SK-N-SH (cell line): Measurements from ENCODE around the gene COL23A1. TPM values are rescaled to one million over a fixed set of nuclear protein-coding genes. Genes with fewer than 3 reads are reported as not detected.

ENCODE experiments used
- CTCF ChIA-PET: fragments of 300-600, 350-600 bp; formaldehyde crosslinking; extraction: SDS; loops from one replicate; lab custom pipeline; 2021; lab: Yijun Ruan, JAX
- POLR2A ChIA-PET: fragments of 350-600 bp; sonication (Branson Sonifier 250); formaldehyde crosslinking; extraction: SDS; loops from one replicate; lab custom pipeline; 2020; ENCODE audit warnings: antibody characterized with exemption, inconsistent platforms; lab: Yijun Ruan, JAX
- DNase-seq: peaks from one replicate; pipeline ENCODE4 v3.0.0; 2012
- H2AFZ ChIP-seq: fragments of 200-600 bp; sonication (generic); 2 replicates; pipeline ENCODE4 v1.8.1; 2016; ENCODE audit warnings: antibody characterized with exemption, mild to moderate bottlenecking, low read depth
- H3F3A ChIP-seq: fragments of 200-600 bp; sonication (generic); replicated peaks from 2 replicates; pipeline ENCODE3; 2016; ENCODE audit warnings: antibody characterized with exemption, mild to moderate bottlenecking; ENCODE audit not compliant: insufficient read depth
- H3K27ac ChIP-seq, 2 experiments: fragments of 200-500 bp in 1 of 2; fragments of 200-600 bp in 1 of 2; sonication (Bioruptor generic) in 1 of 2; sonication (generic), shearing (Covaris generic) in 1 of 2; 2 replicates each; pipeline versions ENCODE4 v1.5.1 to v1.6.1; 2014 to 2016; ENCODE audit warnings: low read depth in 2 of 2, inconsistent platforms in 1 of 2, low read length in 1 of 2, mild to moderate bottlenecking in 1 of 2, mixed read lengths in 1 of 2
- H3K27me3 ChIP-seq: fragments of 200-600 bp; sonication (generic), shearing (Covaris generic); 2 replicates; pipeline ENCODE4 v1.6.1; 2016; ENCODE audit warnings: mixed run types; ENCODE audit not compliant: insufficient read depth
- H3K36me3 ChIP-seq, 2 experiments: fragments of 200-500 bp in 1 of 2; fragments of 200-600 bp in 1 of 2; sonication (Bioruptor generic) in 1 of 2; sonication (generic) in 1 of 2; replicated peaks in 1 of 2; 2 replicates each; pipeline versions ENCODE3 to v1.5.1; 2014 to 2016; ENCODE audit warnings: low read length in 1 of 2, mild to moderate bottlenecking in 1 of 2; ENCODE audit not compliant: insufficient read depth in 2 of 2, control insufficient read depth in 1 of 2
- H3K4me1 ChIP-seq, 2 experiments: fragments of 200-500 bp in 1 of 2; fragments of 200-600 bp in 1 of 2; sonication (Bioruptor generic) in 1 of 2; sonication (generic), shearing (Covaris generic) in 1 of 2; 2 replicates each; pipeline versions ENCODE4 v1.5.1 to v1.6.1; 2014 to 2016; ENCODE audit warnings: low read depth in 1 of 2, low read length in 1 of 2, mixed run types in 1 of 2; ENCODE audit not compliant: insufficient read depth in 2 of 2, control insufficient read depth in 1 of 2
- H3K4me2 ChIP-seq: fragments of 200-600 bp; sonication (generic), shearing (Covaris generic); 2 replicates; pipeline ENCODE4 v1.6.1; 2017; ENCODE audit warnings: mixed run types
- H3K4me3 ChIP-seq, 2 experiments: fragments of 200-500 bp in 1 of 2; fragments of 200-600 bp in 1 of 2; sonication (Bioruptor generic) in 1 of 2; sonication (generic), shearing (Covaris generic) in 1 of 2; 2 replicates each; pipeline versions ENCODE4 v1.5.1 to v1.8.1; 2014 to 2016; ENCODE audit warnings: low read depth in 2 of 2, inconsistent platforms in 1 of 2, low read length in 1 of 2, mild to moderate bottlenecking in 1 of 2, mixed read lengths in 1 of 2, moderate library complexity in 1 of 2
- H3K79me2 ChIP-seq: fragments of 200-600 bp; sonication (generic); 2 replicates; pipeline ENCODE4 v1.8.1; 2017; ENCODE audit warnings: mild to moderate bottlenecking; ENCODE audit not compliant: insufficient read depth
- H3K9ac ChIP-seq: fragments of 200-600 bp; sonication (generic); 2 replicates; pipeline ENCODE4 v1.6.1; 2017; ENCODE audit warnings: mixed run types
- H3K9me2 ChIP-seq: fragments of 200-600 bp; sonication (generic); 2 replicates; pipeline ENCODE4 v1.6.1; 2017; ENCODE audit warnings: mixed run types
- H3K9me3 ChIP-seq: fragments of 200-600 bp; sonication (generic); 2 replicates; pipeline ENCODE4 v1.6.1; 2017; ENCODE audit warnings: mixed run types, mild to moderate bottlenecking, moderate library complexity
- H4K20me1 ChIP-seq: fragments of 200-600 bp; sonication (generic); 2 replicates; pipeline ENCODE4 v1.6.1; 2017; ENCODE audit warnings: mild to moderate bottlenecking, mixed run types; ENCODE audit not compliant: insufficient read depth
- EZH2phosphoT487 ChIP-seq: fragments of 200-600 bp; sonication (generic); IDR thresholded peaks from 2 replicates; pipeline ENCODE4 v1.6.1; 2017; ENCODE audit warnings: low read depth, mixed run types, mild to moderate bottlenecking, antibody characterized with exemption, moderate library complexity, borderline replicate concordance
- FOSL2 ChIP-seq: IDR thresholded peaks from 2 replicates; pipeline ENCODE4 v1.4.0; 2012; ENCODE audit warnings: low read depth, mild to moderate bottlenecking, moderate library complexity, borderline replicate concordance
- FOXM1 ChIP-seq: IDR thresholded peaks from 2 replicates; pipeline ENCODE4 v1.4.0; 2012; ENCODE audit warnings: low read depth, mild to moderate bottlenecking
- GABPA ChIP-seq: IDR thresholded peaks from 2 replicates; pipeline ENCODE4 v1.4.0; 2012; ENCODE audit warnings: low read depth, mild to moderate bottlenecking
- JUND ChIP-seq: IDR thresholded peaks from 2 replicates; pipeline ENCODE4 v1.4.0; 2012
- MXI1 ChIP-seq: IDR thresholded peaks from 2 replicates; pipeline ENCODE4 v1.6.1; 2012; ENCODE audit warnings: mild to moderate bottlenecking, low read depth, low read length, improper control_type of control experiment
- NFIC ChIP-seq: IDR thresholded peaks from 2 replicates; pipeline ENCODE4 v1.4.0; 2012; ENCODE audit warnings: borderline replicate concordance
- NRF1 ChIP-seq: IDR thresholded peaks from 2 replicates; pipeline ENCODE4 v1.6.1; 2012; ENCODE audit warnings: low read depth, mild to moderate bottlenecking, low read length
- POLR2AphosphoS5 ChIP-seq: IDR thresholded peaks from 2 replicates; pipeline ENCODE4 v1.6.1; 2012; ENCODE audit warnings: low read depth, low read length
- RFX5 ChIP-seq: IDR thresholded peaks from 2 replicates; pipeline ENCODE4 v1.6.1; 2012; ENCODE audit warnings: mild to moderate bottlenecking, improper control_type of control experiment, low read length
- RXRA ChIP-seq: IDR thresholded peaks from 2 replicates; pipeline ENCODE4 v1.4.0; 2012; ENCODE audit warnings: low read depth, mild to moderate bottlenecking, borderline replicate concordance
- SIN3A ChIP-seq: IDR thresholded peaks from 2 replicates; pipeline ENCODE4 v1.6.1; 2012; ENCODE audit warnings: low read depth, mild to moderate bottlenecking, low read length, moderate library complexity, borderline replicate concordance
- SMC3 ChIP-seq: IDR thresholded peaks from 2 replicates; pipeline ENCODE4 v1.6.1; 2012; ENCODE audit warnings: low read depth, low read length, improper control_type of control experiment
- TAF1 ChIP-seq: IDR thresholded peaks from 2 replicates; pipeline ENCODE4 v1.6.1; 2012; ENCODE audit warnings: low read depth, mild to moderate bottlenecking, low read length, moderate library complexity, borderline replicate concordance
- TCF12 ChIP-seq: IDR thresholded peaks from 2 replicates; pipeline ENCODE4 v1.4.0; 2012
- TEAD4 ChIP-seq: IDR thresholded peaks from 2 replicates; pipeline ENCODE4 v1.4.0; 2012; ENCODE audit warnings: mild to moderate bottlenecking, borderline replicate concordance; ENCODE audit not compliant: insufficient read depth
- WGBS: methylation state at CpG from one replicate; pipeline ENCODE4 v1.1.6; 2017; ENCODE audit warnings: low lambda C conversion rate; 5-methylcytosine and 5-hydroxymethylcytosine counted together
- polyA plus RNA-seq, 3 experiments: library from polyadenylated mRNA; depleted of rRNA; stranded (reverse); fragments of >200 nt; gene quantifications; 2 replicates each; pipeline ENCODE4 v1.2.3, GENCODE V29; 2012
- TF ChIP-seq, protein P1 (sequence below): fragments of 150-350 bp; IDR thresholded peaks from 2 replicates; pipeline ENCODE4 v1.6.1; 2017; ENCODE audit warnings: antibody characterized with exemption, low read length, low read depth, borderline replicate concordance
- TF ChIP-seq, protein P2 (sequence below): IDR thresholded peaks from 2 replicates; pipeline ENCODE4 v1.4.0; 2012; ENCODE audit warnings: low read depth, borderline replicate concordance
- TF ChIP-seq, protein P3 (sequence below): IDR thresholded peaks from 2 replicates; pipeline ENCODE4 v1.4.0; 2012; ENCODE audit warnings: low read depth, borderline replicate concordance
- TF ChIP-seq, protein P4 (sequence below): fragments of 150-350 bp; IDR thresholded peaks from 2 replicates; pipeline ENCODE4 v1.6.1; 2016; ENCODE audit warnings: mild to moderate bottlenecking, low read depth, low read length

The COL23A1 gene
- polyA plus RNA-seq, 1 of the 3 experiments (the other 2 are of a cell fraction): 0.10 TPM

DNA sequence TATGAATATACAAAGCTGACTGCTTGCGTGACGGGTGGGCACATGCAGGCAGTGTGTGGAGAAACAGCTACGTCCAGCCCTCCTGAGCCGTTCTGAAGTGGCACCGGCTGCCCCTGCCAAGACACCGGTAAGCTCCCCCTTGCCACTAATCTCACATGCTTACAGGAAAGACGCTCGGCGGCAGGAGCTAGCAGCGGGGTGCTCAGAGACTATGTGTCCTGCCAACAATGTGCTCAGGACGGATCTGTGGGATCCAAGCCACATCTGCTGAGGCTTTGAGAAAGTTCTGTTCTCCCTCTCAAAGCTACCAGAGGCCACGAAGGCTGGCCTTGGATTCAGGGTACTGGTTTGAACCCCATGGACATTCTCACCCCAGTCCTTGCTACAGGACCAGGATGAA, 200.4 kb downstream of the COL23A1 start:
- H3K4me3 ChIP-seq: no peak overlapping the region; a peak in 1 of 4 replicates
- H3K9me2 ChIP-seq: no peaks in the 10 kb centered on the region
- peak overlapping the region in 1 of 2 experiments; percentile 96; a peak in 2 of 4 replicates for H3K27ac ChIP-seq
- peaks cover 0 to 72% of the 10 kb centered on the region in 2 experiments; a peak in 1 of 4 replicates for H3K4me1 ChIP-seq
- H3K79me2 ChIP-seq: no peaks in the 10 kb centered on the region
- no peak overlapping the region for H3K4me2 ChIP-seq
- H3F3A ChIP-seq: no peaks in the 10 kb centered on the region
- POLR2A ChIA-PET: interaction anchor here (0.7 to 1.6 kb wide), 5 partner anchors 9 to 45 kb away, joined by 3 to 8 read pairs (median 3); no protein-coding TSS in a partner anchor
- no peaks in the 10 kb centered on the region for H3K36me3 ChIP-seq
- TF ChIP-seq MXI1 (no peak), SIN3A (no peak), TAF1 (no peak), RXRA (no peak), NFIC (no peak)
- TF ChIP-seq, protein P1, sequence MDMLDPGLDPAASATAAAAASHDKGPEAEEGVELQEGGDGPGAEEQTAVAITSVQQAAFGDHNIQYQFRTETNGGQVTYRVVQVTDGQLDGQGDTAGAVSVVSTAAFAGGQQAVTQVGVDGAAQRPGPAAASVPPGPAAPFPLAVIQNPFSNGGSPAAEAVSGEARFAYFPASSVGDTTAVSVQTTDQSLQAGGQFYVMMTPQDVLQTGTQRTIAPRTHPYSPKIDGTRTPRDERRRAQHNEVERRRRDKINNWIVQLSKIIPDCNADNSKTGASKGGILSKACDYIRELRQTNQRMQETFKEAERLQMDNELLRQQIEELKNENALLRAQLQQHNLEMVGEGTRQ: no peak
- TF ChIP-seq, protein P2, sequence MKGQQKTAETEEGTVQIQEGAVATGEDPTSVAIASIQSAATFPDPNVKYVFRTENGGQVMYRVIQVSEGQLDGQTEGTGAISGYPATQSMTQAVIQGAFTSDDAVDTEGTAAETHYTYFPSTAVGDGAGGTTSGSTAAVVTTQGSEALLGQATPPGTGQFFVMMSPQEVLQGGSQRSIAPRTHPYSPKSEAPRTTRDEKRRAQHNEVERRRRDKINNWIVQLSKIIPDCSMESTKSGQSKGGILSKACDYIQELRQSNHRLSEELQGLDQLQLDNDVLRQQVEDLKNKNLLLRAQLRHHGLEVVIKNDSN: no peak
- TF ChIP-seq, all 33 proteins: peak for 0
- Histone ChIP-seq H2AFZ (no peak overlapping the region), H3K9ac (no peak overlapping the region), H3K27me3 (no peaks in the 10 kb centered on the region), H3K9me3 (no peaks in the 10 kb centered on the region), H4K20me1 (no peaks in the 10 kb centered on the region)
- WGBS: 54% methylated on average over 5 of the region's 12 CpGs
- CTCF ChIA-PET: interaction anchor here (1.0 to 2.2 kb wide), 9 partner anchors 9 to 201 kb away, joined by 3 to 13 read pairs (median 4); no protein-coding TSS in a partner anchor
- no peak for DNase-seq

DNA sequence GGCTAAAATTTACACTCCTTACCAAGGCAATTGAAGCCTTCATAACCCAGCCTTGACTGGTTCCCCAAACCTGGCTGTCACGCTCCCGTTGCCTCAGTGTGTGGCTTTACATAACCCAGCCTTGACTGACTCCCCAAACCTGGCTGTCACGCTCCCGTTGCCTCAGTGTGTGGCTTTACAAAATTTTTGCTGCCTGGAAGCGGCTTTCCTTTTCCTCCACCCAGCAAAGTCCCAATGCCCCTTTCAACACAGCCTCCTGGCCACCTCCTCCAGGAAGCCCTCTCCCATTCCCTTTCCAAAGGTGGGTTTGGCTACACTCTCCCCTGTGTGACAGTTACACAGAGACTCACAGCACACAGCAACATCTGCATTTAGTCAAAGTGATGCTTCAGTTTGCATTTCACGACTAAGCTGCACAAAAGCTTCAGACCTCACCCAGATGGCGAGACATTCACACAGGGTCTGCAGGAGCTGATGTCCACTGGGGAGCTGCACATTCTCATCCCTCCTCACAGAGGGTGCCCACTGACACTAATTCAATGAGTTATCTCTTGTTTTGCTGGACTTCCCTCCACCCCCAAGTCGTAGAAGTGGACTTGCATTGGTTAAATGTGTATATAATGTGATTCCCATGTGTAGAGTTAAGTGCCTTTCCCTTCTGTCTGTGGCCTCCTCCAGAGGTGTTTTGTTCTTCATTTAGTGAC, 201.0 kb downstream of the COL23A1 start:
- H3K4me1 ChIP-seq: peaks cover 0 to 78% of the 10 kb centered on the region in 2 experiments; a peak in 1 of 4 replicates
- DNase-seq: peak; percentile 87
- WGBS: 24% methylated on average over 8 of the region's 8 CpGs
- H3K9ac ChIP-seq: no peak overlapping the region
- H3K79me2 ChIP-seq: no peaks in the 10 kb centered on the region
- no peaks in the 10 kb centered on the region for H3K36me3 ChIP-seq
- H3K27ac ChIP-seq: peak overlapping the region in 1 of 2 experiments; percentile 96; a peak in 2 of 4 replicates
- H4K20me1 ChIP-seq: no peaks in the 10 kb centered on the region
- H3K9me2 ChIP-seq: no peaks in the 10 kb centered on the region
- no peaks in the 10 kb centered on the region for H3K9me3 ChIP-seq
- H3K4me3 ChIP-seq: no peak overlapping the region
- H3F3A ChIP-seq: no peaks in the 10 kb centered on the region
- H3K4me2 ChIP-seq: no peak overlapping the region
- ChIA-PET CTCF (interaction anchor here (1.0 to 2.2 kb wide), 10 partner anchors 9 to 202 kb away, joined by 3 to 13 read pairs (median 4); no protein-coding TSS in a partner anchor), POLR2A (interaction anchor here (0.7 to 1.6 kb wide), 6 partner anchors 10 to 168 kb away, joined by 3 to 8 read pairs (median 4); no protein-coding TSS in a partner anchor)
- H2AFZ ChIP-seq: no peak overlapping the region
- H3K27me3 ChIP-seq: no peaks in the 10 kb centered on the region
- TF ChIP-seq, protein P2: no peak
- TF ChIP-seq JUND: no peak
- no peak for TF ChIP-seq TCF12
- TF ChIP-seq, protein P3, sequence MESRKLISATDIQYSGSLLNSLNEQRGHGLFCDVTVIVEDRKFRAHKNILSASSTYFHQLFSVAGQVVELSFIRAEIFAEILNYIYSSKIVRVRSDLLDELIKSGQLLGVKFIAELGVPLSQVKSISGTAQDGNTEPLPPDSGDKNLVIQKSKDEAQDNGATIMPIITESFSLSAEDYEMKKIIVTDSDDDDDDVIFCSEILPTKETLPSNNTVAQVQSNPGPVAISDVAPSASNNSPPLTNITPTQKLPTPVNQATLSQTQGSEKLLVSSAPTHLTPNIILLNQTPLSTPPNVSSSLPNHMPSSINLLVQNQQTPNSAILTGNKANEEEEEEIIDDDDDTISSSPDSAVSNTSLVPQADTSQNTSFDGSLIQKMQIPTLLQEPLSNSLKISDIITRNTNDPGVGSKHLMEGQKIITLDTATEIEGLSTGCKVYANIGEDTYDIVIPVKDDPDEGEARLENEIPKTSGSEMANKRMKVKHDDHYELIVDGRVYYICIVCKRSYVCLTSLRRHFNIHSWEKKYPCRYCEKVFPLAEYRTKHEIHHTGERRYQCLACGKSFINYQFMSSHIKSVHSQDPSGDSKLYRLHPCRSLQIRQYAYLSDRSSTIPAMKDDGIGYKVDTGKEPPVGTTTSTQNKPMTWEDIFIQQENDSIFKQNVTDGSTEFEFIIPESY: no peak
- TF ChIP-seq SIN3A: no peak
- no peak for TF ChIP-seq RXRA
- TF ChIP-seq POLR2AphosphoS5: no peak
- no peak for TF ChIP-seq TAF1
- no peak for TF ChIP-seq FOSL2
- no peak for TF ChIP-seq EZH2phosphoT487
- no peak for TF ChIP-seq MXI1
- TF ChIP-seq RFX5: no peak
- no peak for TF ChIP-seq FOXM1
- no peak for TF ChIP-seq GABPA
- TF ChIP-seq SMC3: no peak
- no peak for TF ChIP-seq TEAD4
- TF ChIP-seq NRF1: no peak
- TF ChIP-seq, protein P4, sequence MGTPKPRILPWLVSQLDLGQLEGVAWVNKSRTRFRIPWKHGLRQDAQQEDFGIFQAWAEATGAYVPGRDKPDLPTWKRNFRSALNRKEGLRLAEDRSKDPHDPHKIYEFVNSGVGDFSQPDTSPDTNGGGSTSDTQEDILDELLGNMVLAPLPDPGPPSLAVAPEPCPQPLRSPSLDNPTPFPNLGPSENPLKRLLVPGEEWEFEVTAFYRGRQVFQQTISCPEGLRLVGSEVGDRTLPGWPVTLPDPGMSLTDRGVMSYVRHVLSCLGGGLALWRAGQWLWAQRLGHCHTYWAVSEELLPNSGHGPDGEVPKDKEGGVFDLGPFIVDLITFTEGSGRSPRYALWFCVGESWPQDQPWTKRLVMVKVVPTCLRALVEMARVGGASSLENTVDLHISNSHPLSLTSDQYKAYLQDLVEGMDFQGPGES: no peak
